Measurements from ENCODE around the gene C3AR1. TPM values are rescaled to one million over a fixed set of nuclear protein-coding genes. Genes with fewer than 3 reads are reported as not detected.
"Not testable (repeated sequence)": the region's sequence is repeated elsewhere in the genome, so short reads cannot be mapped to it uniquely, and the experiment has no call there.

Gene C3AR1
- total RNA-seq, 2 experiments from 2014 or later, result 0.94 to 0.97 TPM

DNA sequence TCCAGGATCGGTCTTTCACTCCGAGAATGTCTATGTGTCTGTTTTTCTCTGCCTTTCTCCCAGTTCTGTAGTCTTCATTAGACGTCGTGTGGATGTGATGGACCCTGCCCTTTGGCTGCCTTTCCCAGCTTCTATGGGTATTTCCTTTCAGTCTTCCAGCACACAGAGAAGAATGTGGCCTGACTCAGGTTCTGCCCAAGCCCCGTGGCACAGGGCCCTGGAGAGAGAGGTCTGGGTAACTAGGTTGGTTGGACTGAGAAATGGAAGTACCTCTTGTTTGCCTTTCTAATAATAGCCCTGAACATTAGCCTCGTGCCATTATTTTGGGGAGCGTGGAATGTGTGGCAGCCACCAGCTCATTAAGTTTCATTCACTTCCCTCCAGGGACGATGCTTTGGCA, 29.8 kb downstream of the C3AR1 start:
- peaks cover 63% of the 10 kb centered on the region for H3K4me1 Mint-ChIP-seq (ENCODE audit: low read depth)
- no peaks in the 10 kb centered on the region for H3K27me3 Mint-ChIP-seq
- H3K27ac Mint-ChIP-seq, result no peak overlapping the region
- H3K9me3 Mint-ChIP-seq, result no peaks in the 10 kb centered on the region
- intact Hi-C loops (cut with micrococcal nuclease), result no loop called here
- no peak for DNase-seq
- ChIA-PET POLR2A (interaction anchor here (0.8 kb wide), 1 partner anchor 9 kb away, joined by 4 read pairs; no protein-coding TSS in a partner anchor), CTCF (interaction anchor here (1.0 to 2.0 kb wide), 3 partner anchors 9 to 103 kb away, joined by 4 to 6 read pairs (median 5); no protein-coding TSS in a partner anchor)
- H3K36me3 Mint-ChIP-seq, result peaks cover 15% of the 10 kb centered on the region
- H3K4me3 Mint-ChIP-seq, result no peak overlapping the region

DNA sequence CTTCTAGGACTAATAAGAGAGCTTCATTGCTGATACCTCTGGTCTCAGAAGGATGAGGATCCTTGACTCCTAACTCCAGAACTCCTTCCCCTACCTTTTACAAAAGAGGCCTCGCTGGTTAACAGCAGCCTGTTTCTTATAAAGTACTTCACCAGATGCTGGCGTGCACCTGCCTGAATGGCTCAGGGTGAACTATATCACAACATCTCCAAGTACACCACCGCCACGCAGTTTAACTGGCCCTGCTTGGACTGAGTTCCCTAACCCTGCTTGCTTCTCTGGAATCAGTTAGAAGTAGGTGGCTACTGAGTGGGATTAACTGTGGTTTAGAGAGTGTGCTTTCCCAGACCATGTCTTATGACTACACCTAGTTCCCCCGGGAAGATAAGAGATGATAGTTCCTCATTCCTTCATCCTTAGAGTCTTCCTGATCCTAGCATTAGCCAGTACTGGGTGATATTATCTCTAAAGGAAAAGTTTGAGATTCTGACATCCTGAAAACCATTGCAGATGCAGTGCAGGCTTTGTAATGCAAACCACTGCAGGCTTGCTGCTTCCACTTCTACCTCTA, 30.6 kb downstream of the C3AR1 start:
- intact Hi-C loops (cut with micrococcal nuclease), result no loop called here
- no peaks in the 10 kb centered on the region for H3K9me3 Mint-ChIP-seq
- H3K4me3 Mint-ChIP-seq, result no peak overlapping the region
- ChIA-PET POLR2A (no interaction called here), CTCF (interaction anchor here (1.0 to 1.4 kb wide), 2 partner anchors 10 to 43 kb away, joined by 4 to 6 read pairs; no protein-coding TSS in a partner anchor)
- H3K4me1 Mint-ChIP-seq (ENCODE audit: low read depth), result peaks cover 63% of the 10 kb centered on the region
- H3K27me3 Mint-ChIP-seq, result no peaks in the 10 kb centered on the region
- H3K27ac Mint-ChIP-seq, result no peak overlapping the region
- DNase-seq, result no peak
- peaks cover 10% of the 10 kb centered on the region for H3K36me3 Mint-ChIP-seq

DNA sequence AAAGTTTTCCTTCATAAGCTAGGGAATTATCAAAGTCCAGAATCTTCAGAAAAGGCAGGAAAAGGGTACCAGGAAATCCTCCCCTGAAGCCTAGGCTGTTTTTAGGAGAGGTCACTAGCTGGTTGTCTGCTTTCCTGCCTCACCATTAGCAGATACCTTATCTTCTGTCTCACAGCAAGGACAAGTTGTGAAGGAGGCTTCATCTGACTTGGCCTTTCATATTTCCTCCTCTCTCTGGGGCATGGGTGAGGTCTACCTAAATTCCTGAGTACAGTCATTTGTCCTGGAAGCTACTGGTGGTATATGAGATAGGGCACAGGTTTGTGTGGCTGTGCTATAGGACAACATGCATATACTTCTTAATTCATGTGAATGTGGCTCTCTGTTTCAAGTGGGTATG, 31.4 kb downstream of the C3AR1 start:
- intact Hi-C loops (cut with micrococcal nuclease), result no loop called here
- no peaks in the 10 kb centered on the region for H3K27me3 Mint-ChIP-seq
- H3K27ac Mint-ChIP-seq, result peak overlapping the region; percentile 12
- peaks cover 5% of the 10 kb centered on the region for H3K36me3 Mint-ChIP-seq
- no peak for DNase-seq
- POLR2A ChIA-PET, result no interaction called here
- H3K4me3 Mint-ChIP-seq, result peak overlapping the region; percentile 84
- CTCF ChIA-PET, result interaction anchor here (1.1 to 2.0 kb wide), 3 partner anchors 9 to 392 kb away, joined by 3 to 12 read pairs (median 9); no protein-coding TSS in a partner anchor
- no peaks in the 10 kb centered on the region for H3K9me3 Mint-ChIP-seq
- peaks cover 63% of the 10 kb centered on the region for H3K4me1 Mint-ChIP-seq (ENCODE audit: low read depth)

DNA sequence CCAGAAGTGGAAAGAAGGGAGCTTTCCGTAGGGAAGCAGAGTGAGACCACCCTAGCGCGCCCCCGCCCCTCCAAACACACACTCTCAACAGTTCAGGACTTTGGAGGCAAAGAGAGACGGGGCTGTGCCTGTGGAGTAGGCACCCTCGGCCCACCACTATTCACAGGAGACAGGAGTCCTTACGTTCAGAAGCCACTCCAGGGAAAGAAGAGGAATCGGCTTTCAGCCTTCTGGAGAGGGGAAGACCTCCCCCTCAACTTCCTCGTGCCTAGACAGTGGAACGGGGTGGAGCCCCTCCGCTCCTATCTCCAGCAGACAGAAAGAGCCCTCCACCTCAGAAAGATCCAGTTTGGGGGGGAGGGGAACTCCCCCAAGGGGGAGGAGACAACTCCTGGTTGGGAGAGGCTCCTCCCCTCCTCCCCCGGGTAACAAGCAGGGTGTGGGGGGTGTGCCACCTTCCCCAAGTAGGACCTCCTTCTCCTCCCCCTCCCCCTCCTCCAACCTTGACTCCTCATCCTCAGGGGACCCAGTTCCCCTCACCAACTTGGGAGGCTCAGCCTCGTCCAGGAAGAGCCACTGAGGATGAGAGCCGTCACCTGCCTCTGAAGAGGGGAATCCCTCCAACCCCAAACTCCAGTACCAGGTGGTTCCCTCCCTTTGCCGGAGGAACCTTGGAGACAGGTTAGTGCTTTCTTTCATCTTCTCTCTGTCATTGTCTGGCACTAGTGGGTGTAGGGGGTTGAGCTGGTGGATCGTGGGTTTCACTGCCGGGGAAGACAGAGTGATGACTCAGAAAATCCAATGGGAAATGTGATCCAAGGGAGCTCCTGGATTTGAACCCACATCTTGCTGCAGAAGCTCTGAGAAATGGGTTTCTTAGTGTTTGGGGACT, 32.8 kb downstream of the C3AR1 start:
- H3K4me1 Mint-ChIP-seq (ENCODE audit: low read depth), result peaks cover 54% of the 10 kb centered on the region

DNA sequence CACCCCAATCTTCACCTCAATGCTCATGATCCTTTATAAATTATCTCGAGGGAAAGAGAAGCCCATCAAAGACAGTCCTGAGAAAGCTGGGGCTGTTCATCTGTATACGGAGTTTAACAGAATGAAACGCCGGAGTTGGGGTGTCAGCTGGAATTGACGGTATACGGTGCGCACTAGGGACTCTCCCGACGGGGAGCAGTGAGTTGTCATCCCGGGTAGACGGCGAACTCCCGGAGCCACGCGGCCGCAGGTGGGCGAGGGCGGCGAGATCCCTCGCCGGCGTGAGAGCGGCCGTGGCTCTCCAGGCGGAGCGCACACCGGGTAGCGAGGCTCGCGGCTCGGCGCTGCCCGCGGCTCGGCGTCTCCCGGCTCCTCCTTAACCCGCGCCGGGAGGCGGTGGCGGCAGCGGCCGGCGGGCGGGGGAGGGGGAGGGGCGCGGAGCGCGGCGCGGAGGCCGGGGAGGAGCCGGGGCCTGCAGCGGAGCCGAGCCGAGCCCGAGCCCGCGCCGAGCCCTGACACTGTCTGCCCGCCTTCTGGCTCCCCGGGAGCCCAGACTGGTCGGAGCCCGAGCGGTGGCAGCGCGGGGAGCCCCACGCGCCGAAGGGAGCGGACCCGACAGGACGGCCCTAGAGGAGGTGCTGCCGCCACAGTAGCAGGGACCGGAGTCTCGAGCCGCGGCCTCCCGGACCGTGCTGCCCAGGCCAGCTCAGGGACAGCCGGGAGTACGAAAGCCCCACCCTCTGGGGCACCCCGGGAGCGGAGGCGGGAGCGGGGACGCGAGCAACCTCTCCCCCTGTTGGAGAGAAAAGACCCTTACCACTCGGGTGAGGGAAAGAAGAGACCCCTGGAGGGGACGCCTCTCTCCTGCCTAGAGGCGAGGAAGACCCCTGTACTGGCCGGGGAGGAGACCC, 33.7 kb downstream of the C3AR1 start, which contains the start of gene FOXJ2:
Gene FOXJ2, plus strand, starts transcription at position 475 of the 911 bp plus-strand sequence. CDS start 7,117 bp downstream, outside the sequence.
- intact Hi-C loops (cut with micrococcal nuclease), result no loop called here
- Mint-ChIP-seq H3K4me1 (ENCODE audit: low read depth) (peaks cover 51% of the 10 kb centered on the region), H3K9me3 (no peaks in the 10 kb centered on the region), H3K27ac (peak within 1 kb of the TSS; percentile 88), H3K27me3 (no peaks in the 10 kb centered on the region), H3K36me3 (peaks cover 2% of the 10 kb centered on the region), H3K4me3 (peak within 1 kb of the TSS; percentile 84)
- ChIA-PET POLR2A (interaction anchor here (1.0 to 1.6 kb wide), 4 partner anchors 49 to 99 kb away, joined by 3 to 5 read pairs (median 4); partner anchors contain the start of genes NECAP1 and SLC2A3), CTCF (interaction anchor here (0.5 to 2.6 kb wide), 7 partner anchors 12 to 99 kb away, joined by 3 to 13 read pairs (median 8); no protein-coding TSS in a partner anchor)
- DNase-seq, result peak; percentile 83

More for the DNA sequence above, 32.8 kb downstream of the C3AR1 start:
- intact Hi-C loops (cut with micrococcal nuclease), result no loop called here
- peak overlapping the region; percentile 84 for H3K4me3 Mint-ChIP-seq
- peak; percentile 61 for DNase-seq
- peaks cover 2% of the 10 kb centered on the region for H3K36me3 Mint-ChIP-seq
- no peaks in the 10 kb centered on the region for H3K27me3 Mint-ChIP-seq
- H3K9me3 Mint-ChIP-seq, result no peaks in the 10 kb centered on the region
- peak overlapping the region; percentile 88 for H3K27ac Mint-ChIP-seq
- CTCF ChIA-PET, result interaction anchor here (0.5 to 2.6 kb wide), 7 partner anchors 11 to 196 kb away, joined by 3 to 13 read pairs (median 4); no protein-coding TSS in a partner anchor
- POLR2A ChIA-PET, result interaction anchor here (1.0 to 1.6 kb wide), 3 partner anchors 48 to 100 kb away, joined by 3 to 4 read pairs (median 4); partner anchors contain the start of gene SLC2A3

DNA sequence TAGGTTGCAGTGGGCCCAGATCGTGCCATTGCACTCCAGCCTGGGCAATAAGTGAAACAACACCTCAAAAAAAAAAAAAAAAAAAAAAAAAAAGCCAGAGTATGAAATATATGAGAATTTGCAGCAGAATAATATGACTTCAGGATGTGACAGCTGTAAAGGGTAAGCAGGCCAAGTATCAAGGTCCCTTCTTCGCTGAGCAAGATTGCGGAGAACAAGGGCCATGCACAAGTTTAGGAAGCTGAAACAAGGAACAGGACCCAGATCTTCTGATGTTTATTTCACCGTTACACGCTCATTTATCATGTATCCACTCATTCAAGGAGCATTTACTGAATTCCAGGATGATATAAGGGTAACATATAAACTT, 34.3 kb downstream of the C3AR1 start:
- CTCF ChIA-PET, result interaction anchor here (1.0 to 2.6 kb wide), 4 partner anchors 14 to 98 kb away, joined by 3 to 13 read pairs (median 6); no protein-coding TSS in a partner anchor
- POLR2A ChIA-PET, result interaction anchor here (1.1 to 1.6 kb wide), 2 partner anchors 51 to 96 kb away, joined by 4 to 5 read pairs; partner anchors contain the start of genes NECAP1 and SLC2A3
- no peak for DNase-seq
- Mint-ChIP-seq H3K36me3 (peaks cover 2% of the 10 kb centered on the region), H3K4me3 (peak overlapping the region; percentile 78), H3K27me3 (no peaks in the 10 kb centered on the region), H3K9me3 (no peaks in the 10 kb centered on the region), H3K4me1 (ENCODE audit: low read depth) (peaks cover 44% of the 10 kb centered on the region), H3K27ac (peak overlapping the region; percentile 79)
- intact Hi-C loops (cut with micrococcal nuclease), result no loop called here

DNA sequence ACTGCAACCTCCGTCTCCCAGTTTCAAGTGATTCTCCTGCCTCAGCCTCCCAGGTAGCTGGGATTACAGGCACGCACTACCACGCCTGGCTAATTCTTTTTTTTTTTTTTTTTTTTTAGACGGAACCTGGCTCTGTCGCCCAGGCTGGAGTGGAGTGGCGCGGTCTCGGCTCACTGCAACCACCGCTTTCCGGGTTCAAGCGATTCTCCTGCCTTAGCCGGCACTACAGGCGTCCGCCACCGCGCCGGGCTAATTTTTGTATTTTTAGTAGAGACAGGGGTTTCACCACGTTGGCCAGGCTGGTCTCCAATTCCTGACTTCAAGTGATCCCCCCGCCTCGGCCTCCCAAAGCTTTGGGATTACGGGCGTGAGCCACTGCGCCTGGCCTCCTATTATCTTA, 35.1 kb downstream of the C3AR1 start:
- H3K9me3 Mint-ChIP-seq; H3K27ac Mint-ChIP-seq; H3K4me3 Mint-ChIP-seq; H3K36me3 Mint-ChIP-seq; POLR2A ChIA-PET; intact Hi-C loops (cut with micrococcal nuclease); DNase-seq; H3K27me3 Mint-ChIP-seq: not testable (repeated sequence)
- peaks cover 38% of the 10 kb centered on the region for H3K4me1 Mint-ChIP-seq (ENCODE audit: low read depth)
- CTCF ChIA-PET, result interaction anchor here (2.6 kb wide), 1 partner anchor 47 kb away, joined by 13 read pairs; no protein-coding TSS in a partner anchor

DNA sequence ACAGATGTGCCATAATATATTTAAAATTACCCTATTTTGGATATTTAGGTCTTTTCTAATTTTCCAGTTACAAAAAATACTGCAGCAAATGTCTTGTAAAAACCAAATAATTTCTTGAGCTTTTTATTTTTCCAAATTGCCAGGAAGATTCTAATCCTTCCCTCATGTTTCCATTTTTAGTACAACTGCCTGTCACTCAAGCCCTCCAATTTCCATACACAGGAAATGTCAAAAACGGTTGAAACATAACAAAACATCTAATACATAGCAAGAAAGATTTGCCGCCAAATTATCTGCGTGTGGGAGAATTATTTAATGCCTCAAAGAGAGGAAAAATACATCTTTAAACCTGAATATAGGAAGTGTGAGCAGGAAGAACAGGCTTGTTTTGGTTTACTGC, 36.0 kb downstream of the C3AR1 start:
- no peaks in the 10 kb centered on the region for H3K9me3 Mint-ChIP-seq
- intact Hi-C loops (cut with micrococcal nuclease), result no loop called here
- no peaks in the 10 kb centered on the region for H3K27me3 Mint-ChIP-seq
- H3K4me1 Mint-ChIP-seq (ENCODE audit: low read depth), result peaks cover 32% of the 10 kb centered on the region
- no peak for DNase-seq
- no peaks in the 10 kb centered on the region for H3K36me3 Mint-ChIP-seq
- CTCF ChIA-PET, result no interaction called here
- POLR2A ChIA-PET, result no interaction called here
- no peak overlapping the region for H3K4me3 Mint-ChIP-seq
- no peak overlapping the region for H3K27ac Mint-ChIP-seq

DNA sequence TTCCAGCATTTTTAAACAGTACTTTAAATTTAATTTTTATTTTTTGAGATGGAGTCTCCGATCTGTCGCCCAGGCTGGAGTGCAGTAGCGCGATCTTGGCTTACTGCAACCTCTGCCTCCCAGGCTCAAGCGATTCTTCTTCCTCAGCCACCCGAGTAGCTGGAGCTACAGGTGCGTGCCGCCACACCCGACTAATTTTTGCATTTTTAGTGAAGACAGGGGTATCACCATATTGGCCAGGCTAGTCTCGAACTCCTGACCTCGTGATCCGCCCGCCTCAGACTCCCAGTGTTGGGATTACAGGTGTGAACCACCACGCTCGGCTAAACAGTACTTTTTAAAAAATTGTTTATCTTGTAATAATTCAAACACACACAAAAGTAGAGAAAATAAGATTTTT, 37.9 kb downstream of the C3AR1 start:
- intact Hi-C loops (cut with micrococcal nuclease), result no loop called here
- ChIA-PET CTCF (interaction anchor here (1.2 to 2.4 kb wide), 5 partner anchors 10 to 95 kb away, joined by 4 to 17 read pairs (median 7); no protein-coding TSS in a partner anchor), POLR2A (interaction anchor here (1.0 to 2.0 kb wide), 4 partner anchors 10 to 58 kb away, joined by 3 to 8 read pairs (median 6); no protein-coding TSS in a partner anchor)
- H3K36me3 Mint-ChIP-seq, result no peaks in the 10 kb centered on the region
- no peaks in the 10 kb centered on the region for H3K9me3 Mint-ChIP-seq
- H3K4me3 Mint-ChIP-seq, result no peak overlapping the region
- H3K27me3 Mint-ChIP-seq, result no peaks in the 10 kb centered on the region
- H3K27ac Mint-ChIP-seq, result peak overlapping the region; percentile 20
- peaks cover 15% of the 10 kb centered on the region for H3K4me1 Mint-ChIP-seq (ENCODE audit: low read depth)
- DNase-seq, result no peak

DNA sequence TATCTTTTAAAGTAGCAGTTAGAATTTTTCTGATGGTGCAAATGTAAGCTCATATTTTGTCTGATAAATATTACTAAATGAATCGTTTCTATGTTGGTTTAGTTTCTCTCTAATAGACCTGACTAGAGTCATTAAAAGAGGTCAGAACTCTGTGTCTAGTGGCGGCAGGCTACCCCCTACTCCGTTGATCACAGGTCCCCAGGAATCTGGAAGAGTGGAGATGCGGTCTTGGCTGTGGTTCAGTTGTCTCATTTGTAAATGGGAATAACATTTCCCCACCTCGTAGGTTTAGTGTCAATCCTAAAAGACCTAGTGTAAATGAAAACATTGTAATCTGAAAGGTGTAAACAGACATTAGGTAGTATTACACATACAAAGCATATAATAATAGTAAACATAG, 38.3 kb downstream of the C3AR1 start:
- intact Hi-C loops (cut with micrococcal nuclease), result loop anchor here (2.0 kb wide), 3 partner anchors 27 to 387 kb away; no protein-coding TSS in a partner anchor
- CTCF ChIA-PET, result interaction anchor here (1.0 to 2.4 kb wide), 7 partner anchors 10 to 94 kb away, joined by 3 to 17 read pairs (median 4); no protein-coding TSS in a partner anchor

More for the DNA sequence above, 38.3 kb downstream of the C3AR1 start:
- POLR2A ChIA-PET, result interaction anchor here (1.0 to 2.0 kb wide), 13 partner anchors 9 to 94 kb away, joined by 3 to 11 read pairs (median 5); partner anchors contain the start of genes C3AR1 and SLC2A3
- no peak for DNase-seq
- no peaks in the 10 kb centered on the region for H3K36me3 Mint-ChIP-seq
- H3K9me3 Mint-ChIP-seq, result no peaks in the 10 kb centered on the region
- peak overlapping the region; percentile 88 for H3K4me3 Mint-ChIP-seq
- peak overlapping the region; percentile 100 for H3K27ac Mint-ChIP-seq
- no peaks in the 10 kb centered on the region for H3K27me3 Mint-ChIP-seq
- H3K4me1 Mint-ChIP-seq (ENCODE audit: low read depth), result peaks cover 13% of the 10 kb centered on the region
